Neural cell (in vitro differentiated cells): Measurements from ENCODE around the gene JADE2.
A peak's percentile ranks its signal among the peaks of the same experiment; 100 is the strongest.

Experiments used
- EP300 ChIP-seq: fragments of 450-650 bp; conservative IDR thresholded peaks from 2 replicates; pipeline ENCODE4 v1.6.1; 2014; ENCODE audit warnings: antibody characterized with exemption, mild to moderate bottlenecking, moderate library complexity; ENCODE audit not compliant: poor library complexity, severe bottlenecking
- EZH2 ChIP-seq: fragments of 200-600, 300-800 bp; shearing (Covaris generic), sonication (generic); IDR thresholded peaks from 2 replicates; pipeline ENCODE4 v1.6.1; 2014; ENCODE audit warnings: antibody characterized with exemption, low read length, borderline replicate concordance, mild to moderate bottlenecking; ENCODE audit not compliant: insufficient read depth, poor library complexity, severe bottlenecking
- MXI1 ChIP-seq: fragments of 450-650 bp; conservative IDR thresholded peaks from 2 replicates; pipeline ENCODE4 v1.6.1; 2014; ENCODE audit warnings: antibody characterized with exemption, mild to moderate bottlenecking; ENCODE audit not compliant: poor library complexity, severe bottlenecking
- POLR2AphosphoS5 ChIP-seq: IDR thresholded peaks from 2 replicates; pipeline ENCODE4 v1.6.1; 2012
- REST ChIP-seq: IDR thresholded peaks from 2 replicates; pipeline ENCODE4 v1.6.1; 2012; ENCODE audit warnings: borderline replicate concordance
- TF ChIP-seq, protein P1 (sequence below): fragments of 450-650 bp; IDR thresholded peaks from 2 replicates; pipeline ENCODE4 v1.5.1; 2014; ENCODE audit warnings: antibody characterized with exemption, mild to moderate bottlenecking, moderate library complexity; ENCODE audit not compliant: poor library complexity, severe bottlenecking

- TF ChIP-seq MXI1 (no peak), REST (no peak), POLR2AphosphoS5 (peak; percentile 52), EZH2 (no peak), EP300 (peak; percentile 31)
- TF ChIP-seq, protein P1, sequence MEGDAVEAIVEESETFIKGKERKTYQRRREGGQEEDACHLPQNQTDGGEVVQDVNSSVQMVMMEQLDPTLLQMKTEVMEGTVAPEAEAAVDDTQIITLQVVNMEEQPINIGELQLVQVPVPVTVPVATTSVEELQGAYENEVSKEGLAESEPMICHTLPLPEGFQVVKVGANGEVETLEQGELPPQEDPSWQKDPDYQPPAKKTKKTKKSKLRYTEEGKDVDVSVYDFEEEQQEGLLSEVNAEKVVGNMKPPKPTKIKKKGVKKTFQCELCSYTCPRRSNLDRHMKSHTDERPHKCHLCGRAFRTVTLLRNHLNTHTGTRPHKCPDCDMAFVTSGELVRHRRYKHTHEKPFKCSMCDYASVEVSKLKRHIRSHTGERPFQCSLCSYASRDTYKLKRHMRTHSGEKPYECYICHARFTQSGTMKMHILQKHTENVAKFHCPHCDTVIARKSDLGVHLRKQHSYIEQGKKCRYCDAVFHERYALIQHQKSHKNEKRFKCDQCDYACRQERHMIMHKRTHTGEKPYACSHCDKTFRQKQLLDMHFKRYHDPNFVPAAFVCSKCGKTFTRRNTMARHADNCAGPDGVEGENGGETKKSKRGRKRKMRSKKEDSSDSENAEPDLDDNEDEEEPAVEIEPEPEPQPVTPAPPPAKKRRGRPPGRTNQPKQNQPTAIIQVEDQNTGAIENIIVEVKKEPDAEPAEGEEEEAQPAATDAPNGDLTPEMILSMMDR = peak; percentile 21
Measured at GRCh38 chr5:134525683-134526482, 413 bp downstream of the JADE2 start.
